HL-60 (cell line): ENCODE measurements around the gene HCK.

ENCODE experiments used
- DNase-seq, 2 experiments: peaks; one replicate each; pipeline ENCODE4 v3.0.0-alpha.2; 2010 to 2020; ENCODE audit warnings: low read depth in 1 of 2, low spot score in 1 of 2
- H3K27ac ChIP-seq: fragments of 250-450 bp; sonication (Bioruptor Pico); replicated peaks from 2 replicates; pipeline ENCODE4 v1.5.1; 2020; ENCODE audit warnings: mild to moderate bottlenecking, moderate library complexity
- H3K27me3 ChIP-seq: fragments of 250-450 bp; sonication (Bioruptor Pico); 2 replicates; pipeline ENCODE4 v1.5.1; 2021; ENCODE audit warnings: mild to moderate bottlenecking, moderate library complexity; ENCODE audit not compliant: insufficient read depth, poor library complexity, severe bottlenecking
- H3K4me3 ChIP-seq: replicated peaks from 2 replicates; pipeline ENCODE4 v1.5.1; 2011; ENCODE audit warnings: mild to moderate bottlenecking, control low read depth, low read length; ENCODE audit not compliant: insufficient read depth
- GABPA ChIP-seq: IDR thresholded peaks from 2 replicates; pipeline ENCODE4 v1.6.1; 2012; ENCODE audit warnings: low read depth
- POLR2AphosphoS5 ChIP-seq: IDR thresholded peaks from 2 replicates; pipeline ENCODE4 v1.6.1; 2012; ENCODE audit warnings: low read depth
- SPI1 ChIP-seq: IDR thresholded peaks from 2 replicates; pipeline ENCODE4 v1.6.1; 2012; ENCODE audit warnings: low read depth, mild to moderate bottlenecking, borderline replicate concordance
- long read RNA-seq: library from polyadenylated mRNA; unstranded; transcript quantifications from one replicate; pipeline ENCODE4 v2.0.0, GENCODE V29; 2020
- TF ChIP-seq, protein P1 (sequence below): IDR thresholded peaks from one replicate; pipeline ENCODE4 v1.5.1; 2011; ENCODE audit warnings: low read length, control low read depth, inconsistent platforms; ENCODE audit not compliant: insufficient read depth
- TF ChIP-seq, protein P2 (sequence below): IDR thresholded peaks from 2 replicates; pipeline ENCODE4 v1.6.1; 2012; ENCODE audit warnings: low read depth; ENCODE audit not compliant: insufficient replicate concordance

Gene HCK
- long read RNA-seq, transcript HCK-201 (14 exons, 2,160 nt): minor isoform, 28 of 292 reads
- long read RNA-seq, transcript HCK-203 (13 exons, 1,806 nt): minor isoform, 39 of 292 reads
- long read RNA-seq, transcript HCK-207 (13 exons, 2,101 nt): major isoform, 194 of 292 reads
- long read RNA-seq, partial matches to known transcripts: 11 of 292 reads
- long read RNA-seq, other reads (novel, unspliced or antisense): 20 of 292 reads

DNA sequence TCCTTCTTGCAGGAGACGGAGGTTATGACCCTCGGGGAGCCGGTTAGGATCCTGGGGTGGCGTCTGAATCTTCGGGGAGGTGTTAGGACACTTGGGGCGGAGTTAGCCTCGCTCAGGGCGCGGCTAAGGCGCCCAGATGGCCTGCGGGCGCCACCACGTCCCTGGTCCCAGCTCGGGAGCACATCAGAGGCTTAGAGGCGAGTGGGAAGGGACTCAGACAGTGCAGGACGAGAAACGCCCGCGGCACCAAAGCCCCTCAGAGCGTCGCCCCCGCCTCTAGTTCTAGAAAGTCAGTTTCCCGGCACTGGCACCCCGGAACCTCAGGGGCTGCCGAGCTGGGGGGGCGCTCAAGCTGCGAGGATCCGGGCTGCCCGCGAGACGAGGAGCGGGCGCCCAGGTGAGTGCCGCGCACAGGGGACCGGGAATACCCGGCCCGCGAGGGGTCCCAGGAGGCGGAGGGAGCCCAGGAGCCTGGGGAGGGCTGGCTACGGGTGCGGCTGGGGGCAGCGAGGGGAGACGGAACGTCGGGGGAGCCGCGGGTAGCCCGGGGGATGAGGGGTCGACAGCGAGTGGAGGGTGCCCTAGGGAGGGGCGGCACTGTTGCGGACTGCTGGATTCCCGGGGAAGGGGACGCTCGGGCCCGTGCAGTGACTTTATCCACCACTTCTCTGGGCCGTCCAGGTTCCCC is at the start of gene HCK:
Gene HCK, plus strand, starts transcription at position 153 of the 688 bp plus-strand sequence.
- Histone ChIP-seq H3K27me3 (no peaks in the 10 kb centered on the region), H3K4me3 (peak within 1 kb of the TSS; percentile 91), H3K27ac (peak within 1 kb of the TSS; percentile 88)
- DNase-seq: peak; percentile 70 to 77
- TF ChIP-seq, protein P1, sequence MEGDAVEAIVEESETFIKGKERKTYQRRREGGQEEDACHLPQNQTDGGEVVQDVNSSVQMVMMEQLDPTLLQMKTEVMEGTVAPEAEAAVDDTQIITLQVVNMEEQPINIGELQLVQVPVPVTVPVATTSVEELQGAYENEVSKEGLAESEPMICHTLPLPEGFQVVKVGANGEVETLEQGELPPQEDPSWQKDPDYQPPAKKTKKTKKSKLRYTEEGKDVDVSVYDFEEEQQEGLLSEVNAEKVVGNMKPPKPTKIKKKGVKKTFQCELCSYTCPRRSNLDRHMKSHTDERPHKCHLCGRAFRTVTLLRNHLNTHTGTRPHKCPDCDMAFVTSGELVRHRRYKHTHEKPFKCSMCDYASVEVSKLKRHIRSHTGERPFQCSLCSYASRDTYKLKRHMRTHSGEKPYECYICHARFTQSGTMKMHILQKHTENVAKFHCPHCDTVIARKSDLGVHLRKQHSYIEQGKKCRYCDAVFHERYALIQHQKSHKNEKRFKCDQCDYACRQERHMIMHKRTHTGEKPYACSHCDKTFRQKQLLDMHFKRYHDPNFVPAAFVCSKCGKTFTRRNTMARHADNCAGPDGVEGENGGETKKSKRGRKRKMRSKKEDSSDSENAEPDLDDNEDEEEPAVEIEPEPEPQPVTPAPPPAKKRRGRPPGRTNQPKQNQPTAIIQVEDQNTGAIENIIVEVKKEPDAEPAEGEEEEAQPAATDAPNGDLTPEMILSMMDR: no peak
- TF ChIP-seq POLR2AphosphoS5 (peak; percentile 73; the same call in 1 of the 2 replicates), GABPA (no peak), SPI1 (no peak)
- TF ChIP-seq, protein P2, sequence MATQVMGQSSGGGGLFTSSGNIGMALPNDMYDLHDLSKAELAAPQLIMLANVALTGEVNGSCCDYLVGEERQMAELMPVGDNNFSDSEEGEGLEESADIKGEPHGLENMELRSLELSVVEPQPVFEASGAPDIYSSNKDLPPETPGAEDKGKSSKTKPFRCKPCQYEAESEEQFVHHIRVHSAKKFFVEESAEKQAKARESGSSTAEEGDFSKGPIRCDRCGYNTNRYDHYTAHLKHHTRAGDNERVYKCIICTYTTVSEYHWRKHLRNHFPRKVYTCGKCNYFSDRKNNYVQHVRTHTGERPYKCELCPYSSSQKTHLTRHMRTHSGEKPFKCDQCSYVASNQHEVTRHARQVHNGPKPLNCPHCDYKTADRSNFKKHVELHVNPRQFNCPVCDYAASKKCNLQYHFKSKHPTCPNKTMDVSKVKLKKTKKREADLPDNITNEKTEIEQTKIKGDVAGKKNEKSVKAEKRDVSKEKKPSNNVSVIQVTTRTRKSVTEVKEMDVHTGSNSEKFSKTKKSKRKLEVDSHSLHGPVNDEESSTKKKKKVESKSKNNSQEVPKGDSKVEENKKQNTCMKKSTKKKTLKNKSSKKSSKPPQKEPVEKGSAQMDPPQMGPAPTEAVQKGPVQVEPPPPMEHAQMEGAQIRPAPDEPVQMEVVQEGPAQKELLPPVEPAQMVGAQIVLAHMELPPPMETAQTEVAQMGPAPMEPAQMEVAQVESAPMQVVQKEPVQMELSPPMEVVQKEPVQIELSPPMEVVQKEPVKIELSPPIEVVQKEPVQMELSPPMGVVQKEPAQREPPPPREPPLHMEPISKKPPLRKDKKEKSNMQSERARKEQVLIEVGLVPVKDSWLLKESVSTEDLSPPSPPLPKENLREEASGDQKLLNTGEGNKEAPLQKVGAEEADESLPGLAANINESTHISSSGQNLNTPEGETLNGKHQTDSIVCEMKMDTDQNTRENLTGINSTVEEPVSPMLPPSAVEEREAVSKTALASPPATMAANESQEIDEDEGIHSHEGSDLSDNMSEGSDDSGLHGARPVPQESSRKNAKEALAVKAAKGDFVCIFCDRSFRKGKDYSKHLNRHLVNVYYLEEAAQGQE: no peak

DNA sequence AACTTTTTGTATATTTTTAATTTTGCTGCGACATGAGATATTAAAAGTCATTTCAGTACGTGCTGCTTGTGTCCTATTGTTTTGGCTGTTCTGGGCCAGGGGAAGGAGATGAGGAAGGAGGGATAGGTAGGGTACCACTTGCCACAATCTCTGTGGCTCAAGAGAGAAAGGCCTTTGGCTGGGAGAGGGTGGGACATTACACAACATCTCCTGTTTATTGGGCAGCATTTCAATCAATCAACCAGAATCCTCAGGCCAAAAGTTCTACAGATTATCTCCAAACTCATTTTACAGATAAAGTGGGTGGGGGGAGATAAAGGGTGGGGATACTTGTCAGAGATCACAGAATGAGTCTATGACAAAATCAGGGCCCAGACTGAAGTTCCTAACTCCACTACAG is 48.7 kb upstream of the HCK start:
- DNase-seq: no peak
- Histone ChIP-seq H3K27me3 (no peaks in the 10 kb centered on the region), H3K27ac (no peak overlapping the region), H3K4me3 (no peak overlapping the region)
- TF ChIP-seq SPI1 (no peak), POLR2AphosphoS5 (no peak)

DNA sequence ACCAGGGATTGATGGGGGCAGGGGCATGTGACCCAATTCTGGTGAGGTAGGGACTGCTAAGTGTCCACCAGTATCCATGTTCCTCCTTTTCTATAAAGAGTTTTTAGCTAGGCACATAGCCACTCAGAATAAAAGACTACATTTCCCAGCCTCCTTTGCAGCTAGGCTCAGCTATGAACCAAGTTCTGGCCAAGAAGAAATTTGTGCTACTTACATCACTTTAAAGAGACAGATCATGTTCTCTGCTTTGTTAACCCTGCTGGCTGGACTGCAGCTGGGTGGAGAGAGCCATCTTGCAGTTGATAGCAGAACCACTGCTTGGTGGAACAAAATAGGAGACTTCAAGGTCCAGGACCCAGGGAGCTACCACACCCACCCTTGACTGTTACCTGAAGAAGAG is 47.1 kb upstream of the HCK start:
- H3K27me3 ChIP-seq: no peaks in the 10 kb centered on the region
- DNase-seq: no peak
- no peak overlapping the region for H3K27ac ChIP-seq
- H3K4me3 ChIP-seq: no peak overlapping the region
- TF ChIP-seq, protein P1: no peak
- TF ChIP-seq GABPA (no peak), POLR2AphosphoS5 (no peak), SPI1 (no peak)

DNA sequence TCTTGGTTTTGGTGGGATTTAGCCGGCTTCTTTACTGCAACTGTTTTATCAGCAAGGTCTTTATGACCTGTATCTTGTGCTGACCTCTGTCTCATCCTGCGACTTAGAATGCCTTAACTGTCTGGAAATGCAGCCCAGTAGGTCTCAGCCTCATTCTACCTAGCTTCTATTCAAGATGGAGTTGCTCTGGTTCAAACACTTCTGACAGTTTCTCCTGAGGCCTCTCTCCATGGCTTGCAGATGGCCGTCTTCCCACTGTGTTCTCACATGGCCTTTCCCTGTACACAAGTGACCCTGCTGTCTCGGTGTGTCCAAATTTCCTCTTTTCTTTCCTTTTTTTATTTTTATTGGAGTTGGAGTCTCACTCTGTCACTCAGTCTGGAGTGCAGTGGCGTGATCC is 46.0 kb upstream of the HCK start:
- no peaks in the 10 kb centered on the region for H3K27me3 ChIP-seq
- H3K4me3 ChIP-seq: no peak overlapping the region
- DNase-seq: no peak
- TF ChIP-seq SPI1 (no peak), POLR2AphosphoS5 (no peak), GABPA (no peak)
- TF ChIP-seq, protein P2: no peak
- TF ChIP-seq, protein P1: no peak
- no peak overlapping the region for H3K27ac ChIP-seq
